Activated CD4-positive, alpha-beta T cell treated with anti-CD3 and anti-CD28 coated beads for 24 hours (primary cell): ENCODE measurements around the gene UGCG.
"Not testable (repeated sequence)": the region's sequence is repeated elsewhere in the genome, so short reads cannot be mapped to it uniquely, and the experiment has no call there.

ENCODE experiments used
- DNase-seq, 2 donors: peaks; one replicate each; pipeline ENCODE4 v3.0.0-alpha.2; 2020; ENCODE audit warnings: low read depth in 2 of 2

UGCG gene

DNA sequence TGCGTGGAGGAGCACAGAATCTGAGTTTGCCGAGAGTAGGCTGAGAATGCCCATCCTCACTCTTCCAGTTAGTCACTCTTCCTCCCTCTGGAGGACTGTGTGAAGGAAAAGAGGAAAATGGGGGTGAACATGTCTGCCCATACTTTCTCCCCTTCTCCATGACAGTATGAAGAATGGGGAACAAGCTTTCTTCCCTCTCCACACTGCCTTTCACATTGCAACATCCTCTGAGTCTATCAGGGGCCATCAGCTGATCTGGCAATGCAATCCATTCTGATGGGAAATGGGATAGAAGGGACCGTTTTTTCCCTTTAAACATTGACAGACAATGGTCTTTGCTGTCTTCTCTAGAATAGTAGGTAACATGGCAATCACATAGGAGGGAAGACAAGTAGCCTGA, 56.8 kb downstream of the UGCG start:
- DNase-seq, result no peak

DNA sequence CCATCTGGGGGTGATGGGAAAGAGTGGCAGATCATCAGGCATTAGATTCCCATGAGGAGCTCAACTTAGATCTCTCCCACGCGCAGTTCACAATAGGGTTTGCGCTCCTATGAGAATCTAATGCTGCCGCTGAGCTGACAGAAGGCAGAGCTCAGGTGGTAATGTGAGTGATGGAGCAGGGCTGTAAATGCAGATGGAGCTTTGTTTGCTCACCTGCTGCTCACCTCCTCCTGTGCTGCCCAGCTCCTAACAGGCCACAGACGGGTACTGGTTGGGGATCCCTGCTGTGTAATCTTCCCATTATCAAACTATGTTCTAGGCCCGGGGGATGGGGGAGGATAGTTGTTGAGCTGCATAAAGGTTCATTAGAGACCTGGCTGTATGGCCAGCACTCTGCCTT, 58.4 kb downstream of the UGCG start:
- no peak for DNase-seq

GRCh38 chr9:111957856-111958631, 61.4 kb downstream of the UGCG start:
- DNase-seq, result no peak

DNA sequence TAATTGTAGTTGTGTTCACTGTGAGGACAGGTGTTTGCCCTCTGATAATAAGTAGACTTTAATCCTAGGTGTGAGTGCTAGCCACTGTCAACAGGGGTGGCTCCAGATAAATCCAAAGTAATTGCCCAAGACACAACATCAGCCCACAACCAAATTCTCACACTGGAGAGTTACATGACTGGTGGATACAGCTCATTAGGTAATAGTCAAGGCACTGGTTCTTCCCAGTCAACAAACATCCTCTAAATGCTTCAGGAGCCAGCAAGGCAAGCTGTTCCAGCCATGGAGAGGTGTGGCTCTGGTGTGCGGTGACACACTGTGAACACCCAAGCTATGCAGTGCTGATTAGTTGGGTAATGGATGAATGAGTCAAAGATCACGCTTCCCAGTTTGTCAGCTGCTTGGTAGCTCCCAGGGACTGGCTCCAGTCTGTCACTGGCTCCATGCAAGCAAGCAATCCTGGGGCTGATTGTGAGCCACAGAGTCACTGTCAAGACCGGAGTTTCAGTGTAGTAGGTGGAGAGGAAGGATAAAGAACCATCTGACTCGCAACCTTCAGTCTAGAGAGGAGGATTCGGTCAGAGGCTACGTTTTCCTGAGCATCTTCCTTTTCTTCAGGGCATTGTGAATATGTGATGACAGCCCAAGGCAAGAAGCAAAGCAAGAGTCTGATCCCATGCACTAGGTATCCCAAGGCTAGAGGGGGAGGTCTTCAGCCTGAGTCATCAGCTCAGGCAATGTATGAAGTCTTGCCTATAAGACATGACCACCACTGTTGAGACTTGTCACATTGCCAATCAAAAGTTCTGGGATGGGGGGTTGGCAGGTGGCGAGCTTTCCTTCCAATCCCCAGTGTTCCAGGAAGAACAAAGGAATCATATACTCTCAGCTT, 63.1 kb downstream of the UGCG start:
- DNase-seq, result no peak

DNA sequence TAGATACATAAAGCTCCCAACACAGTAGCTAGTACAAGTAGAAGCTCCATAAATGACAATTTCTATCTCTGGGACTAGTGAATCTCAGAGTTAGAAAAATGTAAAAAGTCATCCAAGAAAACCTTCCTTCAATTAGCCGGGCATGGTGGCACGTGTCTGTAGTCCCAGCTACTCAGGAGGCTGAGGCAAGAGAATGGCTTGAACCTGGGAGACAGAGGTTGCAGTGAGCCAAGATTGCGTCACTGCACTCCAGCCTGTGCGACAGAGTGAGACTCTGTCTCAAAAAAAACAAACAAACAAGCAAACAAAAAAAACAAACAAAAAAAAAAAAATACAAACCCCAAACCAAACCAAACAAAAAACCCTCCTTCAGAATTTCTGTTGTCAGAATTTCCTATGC, 63.9 kb downstream of the UGCG start:
- DNase-seq, result not testable (repeated sequence)

DNA sequence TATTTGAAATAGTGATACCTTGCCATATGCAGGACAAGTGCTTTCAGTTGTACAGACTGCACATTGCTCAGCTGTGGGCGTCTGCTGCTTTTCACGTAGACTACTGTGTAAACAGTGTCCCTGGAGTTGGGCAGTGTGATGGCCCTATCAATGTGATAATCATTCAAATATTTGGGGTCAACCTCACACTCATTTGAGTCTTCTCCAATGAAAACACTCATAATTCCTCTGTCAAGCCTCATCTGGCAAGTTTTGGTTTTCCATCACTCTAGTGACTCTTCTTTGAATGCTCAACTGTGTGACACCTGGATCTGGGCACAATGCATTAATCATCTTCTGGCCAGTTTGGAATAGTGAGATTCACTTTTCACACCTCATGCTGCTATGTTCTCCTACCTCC, 64.4 kb downstream of the UGCG start:
- DNase-seq, result no peak

DNA sequence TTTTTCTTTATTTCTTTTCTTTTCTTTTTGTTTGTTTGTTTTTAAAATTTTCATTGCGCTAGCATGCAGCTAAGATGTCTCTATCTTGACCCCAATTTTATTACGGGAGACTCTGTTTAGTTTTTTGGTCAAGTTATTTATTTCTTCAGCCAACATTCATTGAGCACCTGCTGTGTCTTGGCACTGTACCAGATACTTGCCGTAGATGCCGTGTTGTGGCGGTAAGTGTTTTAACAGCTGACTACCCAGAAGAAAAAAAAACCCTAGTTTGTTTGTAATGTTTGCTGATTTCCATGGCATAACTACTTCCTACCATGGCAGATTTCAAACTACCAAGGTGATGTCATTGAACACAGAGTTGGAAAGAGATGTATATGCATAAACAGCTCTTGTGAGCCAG, 65.0 kb downstream of the UGCG start:
- no peak for DNase-seq

DNA sequence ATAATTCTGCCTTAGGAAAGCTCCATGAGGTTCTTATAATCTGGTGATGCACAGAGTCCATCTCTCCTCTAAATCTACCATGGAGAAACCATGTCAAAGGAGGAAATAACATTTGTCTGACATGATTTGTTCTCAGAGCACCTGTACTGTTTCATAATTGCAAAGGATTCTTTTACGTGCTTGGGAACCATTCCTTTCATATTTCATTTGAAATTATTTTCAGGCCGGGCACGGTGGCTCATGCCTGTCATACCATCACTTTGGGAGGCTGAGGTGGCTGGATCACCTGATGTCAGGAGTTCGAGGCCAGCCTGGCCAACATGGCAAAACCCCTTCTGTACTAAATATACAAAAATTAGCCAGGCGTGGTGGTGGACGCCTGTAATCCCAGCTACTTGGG, 65.4 kb downstream of the UGCG start:
- no peak for DNase-seq

DNA sequence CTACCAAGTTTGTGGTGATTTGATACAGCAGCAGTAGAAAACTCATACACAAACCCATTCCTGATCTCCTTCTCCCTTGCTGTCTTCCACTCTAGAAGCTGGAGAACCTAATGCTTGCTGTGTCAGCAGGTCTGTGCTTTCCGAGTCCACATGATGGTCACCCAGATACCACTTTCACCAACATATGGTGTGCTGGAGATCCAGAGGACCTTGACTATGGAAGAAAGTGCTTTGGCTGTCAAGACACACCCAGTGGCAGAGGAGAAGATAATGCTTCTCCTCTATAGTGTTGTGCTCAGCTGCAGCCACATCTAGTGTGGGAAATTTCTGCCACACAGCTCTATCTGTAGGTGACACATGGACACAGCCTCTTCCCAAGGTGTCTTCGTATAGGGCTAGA, 67.4 kb downstream of the UGCG start:
- DNase-seq, result no peak

DNA sequence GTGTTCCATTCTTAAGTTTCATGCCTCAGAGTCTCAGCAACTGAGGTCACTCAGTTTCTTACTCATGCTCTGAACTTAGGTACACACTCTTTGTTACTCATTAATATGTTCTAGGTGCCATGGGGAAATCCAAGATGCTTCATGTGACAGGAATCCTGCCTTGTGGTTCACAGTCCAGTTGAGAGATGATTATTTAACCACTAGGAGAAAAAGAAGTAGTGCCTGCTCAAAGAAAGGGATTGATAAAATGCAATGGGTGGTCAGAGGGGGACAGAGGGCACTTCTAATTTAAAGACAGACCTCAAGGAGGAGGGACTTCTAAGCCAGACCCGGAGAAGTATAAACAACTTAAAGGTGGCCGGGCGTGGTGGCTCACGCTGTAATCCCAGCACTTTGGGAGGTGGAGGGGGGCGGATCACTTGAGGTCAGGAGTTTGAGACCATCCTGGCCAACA, 69.0 kb downstream of the UGCG start:
- DNase-seq, result no peak

GRCh38 chr9:111966124-111966723, 69.6 kb downstream of the UGCG start:
- no peak for DNase-seq

- no peak for DNase-seq
These were observed 70.3 kb downstream of the UGCG start for GRCh38 chr9:111966861-111967291.

- no peak for DNase-seq
These were observed 71.0 kb downstream of the UGCG start for GRCh38 chr9:111967621-111968020.

GRCh38 chr9:111969061-111969460, 72.4 kb downstream of the UGCG start:
- no peak for DNase-seq

- DNase-seq, result no peak
These were observed 73.0 kb downstream of the UGCG start for GRCh38 chr9:111969622-111970021.

DNA sequence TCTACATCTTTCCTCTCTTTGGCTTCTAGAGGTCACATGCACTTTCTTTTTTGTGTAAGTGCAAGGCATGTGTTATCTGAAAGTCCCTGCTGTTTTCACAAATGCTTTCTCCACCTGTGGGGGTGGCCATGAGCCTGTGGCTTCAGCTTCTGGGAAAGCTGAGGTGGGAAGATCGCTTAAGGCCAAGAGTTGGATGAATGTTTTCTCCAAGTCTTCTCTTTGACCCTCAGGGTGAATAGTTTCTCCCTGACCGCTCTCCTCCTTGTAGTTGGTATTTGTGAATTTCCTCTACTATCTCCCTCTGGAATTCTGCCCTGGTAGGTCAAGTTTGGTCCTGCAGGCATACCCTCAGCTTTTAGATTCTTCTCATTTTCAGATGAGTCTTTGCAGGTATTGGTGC, 74.2 kb downstream of the UGCG start:
- DNase-seq, result no peak

DNA sequence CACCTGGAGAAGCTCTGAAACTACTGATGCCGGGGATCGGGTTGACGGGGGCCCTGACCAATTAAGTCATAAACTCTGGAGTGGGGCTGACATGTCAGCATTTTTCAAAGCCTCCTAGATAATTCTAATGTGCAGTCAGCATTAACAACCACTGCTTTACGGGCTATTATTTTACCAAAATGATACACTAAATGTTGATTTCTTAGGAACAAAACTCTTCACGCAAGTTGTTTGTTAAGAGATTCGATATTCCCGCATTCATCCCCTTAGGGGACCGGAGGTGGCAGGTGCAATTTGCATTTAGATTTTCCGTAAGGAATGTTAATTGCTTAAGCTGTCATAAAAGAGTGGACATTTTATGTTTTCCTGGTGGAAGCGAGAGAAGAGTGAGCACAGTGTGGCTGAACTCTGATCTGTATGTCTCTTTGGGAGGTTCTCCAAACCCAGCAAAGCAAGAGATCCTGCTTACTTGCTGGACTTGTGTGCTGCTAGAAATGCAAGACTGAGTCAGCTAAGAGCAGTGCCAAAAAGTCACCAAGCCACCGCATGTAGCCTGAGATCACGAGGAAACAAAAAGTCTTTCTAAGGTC, 77.6 kb downstream of the UGCG start:
- DNase-seq, result no peak

GRCh38 chr9:111975709-111976108, 79.1 kb downstream of the UGCG start:
- DNase-seq, result no peak

DNA sequence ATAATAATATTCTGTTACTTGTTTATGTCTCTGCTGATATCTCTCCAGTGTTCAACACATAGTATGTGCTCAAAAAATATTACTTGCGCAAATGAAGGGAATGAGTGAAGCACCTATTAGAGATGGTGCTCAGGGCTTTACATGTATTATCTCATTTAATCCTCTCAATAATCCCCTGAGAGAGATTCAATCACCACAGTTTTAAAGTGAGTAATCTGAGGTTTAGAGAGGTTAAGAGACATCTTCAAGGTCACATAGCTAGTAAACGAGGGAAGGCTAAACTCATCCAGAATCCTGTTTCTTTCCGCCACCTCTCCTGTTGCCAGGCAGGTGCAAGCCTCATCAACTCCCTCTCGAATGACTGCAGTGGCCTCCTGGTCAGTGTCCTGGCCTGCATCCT, 82.0 kb downstream of the UGCG start:
- DNase-seq, result no peak

DNA sequence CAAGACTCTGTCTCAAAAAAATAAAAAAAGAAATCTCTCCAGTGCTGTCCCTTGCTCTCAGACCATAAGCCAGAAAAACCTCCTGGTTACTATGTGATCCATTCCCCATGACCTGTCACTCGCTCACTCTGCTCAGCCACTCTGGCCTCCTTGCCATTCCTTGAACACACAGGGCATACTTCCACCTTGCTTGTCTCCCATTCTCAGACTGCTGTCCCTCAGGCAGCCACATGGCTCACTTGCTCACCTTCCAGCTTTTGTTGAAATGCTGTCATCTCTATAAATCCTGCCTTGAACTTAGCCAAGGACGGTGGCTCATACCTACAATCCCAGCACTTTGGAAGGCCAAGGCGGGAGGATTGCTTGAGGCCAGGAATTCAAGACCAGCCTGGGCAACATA, 82.9 kb downstream of the UGCG start:
- no peak for DNase-seq

DNA sequence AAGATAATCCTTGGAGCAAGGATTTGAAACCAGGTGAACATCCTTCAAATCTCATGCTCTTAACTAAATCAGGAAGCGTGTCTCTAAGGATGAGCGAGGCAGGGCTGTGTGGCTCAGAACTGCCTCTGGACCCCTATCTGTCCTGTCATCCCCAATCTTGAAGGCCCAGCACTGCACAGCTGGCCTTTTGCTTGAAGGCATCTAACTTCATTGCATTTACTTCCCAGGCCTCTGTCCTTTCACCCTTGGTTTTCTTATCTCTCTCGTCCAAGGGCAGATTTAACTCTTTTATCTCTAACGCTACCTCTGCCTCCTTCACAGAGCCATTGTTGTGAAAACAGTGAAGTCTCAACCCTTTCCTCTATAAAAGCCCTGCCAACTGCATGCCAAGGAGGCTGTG, 83.8 kb downstream of the UGCG start:
- no peak for DNase-seq

- no peak for DNase-seq
These were observed 86.9 kb downstream of the UGCG start for GRCh38 chr9:111983484-111983908.
